Activated effector memory CD4-positive, alpha-beta T cell treated with Interleukin-2 at 50 U/mL for 16 hours (primary cell): ENCODE results near the gene RHEX.
"Not testable (repeated sequence)": the region's sequence is repeated elsewhere in the genome, so short reads cannot be mapped to it uniquely, and the experiment has no call there.

Experiments used
- DNase-seq: peaks from one replicate; pipeline ENCODE4 v3.0.0-alpha.2; 2020

The RHEX gene

GRCh38 chr1:206060844-206061243 is 7.9 kb downstream of the RHEX start:
- no peak for DNase-seq

- DNase-seq: no peak
These were observed 9.5 kb downstream of the RHEX start for GRCh38 chr1:206062464-206062863.

DNA sequence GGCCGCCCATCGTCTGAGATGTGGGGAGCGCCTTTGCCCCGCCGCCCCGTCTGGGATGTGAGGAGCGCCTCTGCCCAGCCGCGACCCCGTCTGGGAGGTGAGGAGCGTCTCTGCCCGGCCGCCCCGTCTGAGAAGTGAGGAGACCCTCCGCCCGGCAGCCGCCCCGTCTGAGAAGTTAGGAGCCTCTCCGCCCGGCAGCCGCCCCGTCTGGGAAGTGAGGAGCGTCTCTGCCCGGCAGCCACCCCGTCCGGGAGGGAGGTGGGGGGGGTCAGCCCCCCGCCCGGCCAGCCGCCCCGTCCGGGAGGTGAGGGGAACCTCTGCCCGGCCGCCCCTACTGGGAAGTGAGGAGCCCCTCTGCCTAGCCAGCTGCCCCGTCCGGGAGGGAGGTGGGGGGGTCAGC is 11.0 kb downstream of the RHEX start:
- DNase-seq: not testable (repeated sequence)

DNA sequence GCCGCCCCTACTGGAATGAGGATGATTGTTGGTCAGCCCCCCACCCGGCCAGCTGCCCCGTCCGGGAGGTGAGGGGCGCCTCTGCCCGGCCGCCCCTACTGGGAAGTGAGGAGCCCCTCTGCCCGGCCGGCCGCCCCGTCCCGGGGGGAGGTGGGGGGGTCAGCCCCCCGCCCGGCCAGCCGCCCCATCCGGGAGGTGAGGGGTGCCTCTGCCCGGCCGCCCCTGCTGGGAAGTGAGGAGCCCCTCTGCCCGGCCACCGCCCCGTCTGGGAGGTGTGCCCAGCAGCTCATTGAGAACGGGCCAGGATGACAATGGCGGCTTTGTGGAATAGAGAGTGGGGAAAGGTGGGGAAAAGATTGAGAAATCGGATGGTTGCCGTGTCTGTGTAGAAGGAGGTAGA is 11.5 kb downstream of the RHEX start:
- not testable (repeated sequence) for DNase-seq

DNA sequence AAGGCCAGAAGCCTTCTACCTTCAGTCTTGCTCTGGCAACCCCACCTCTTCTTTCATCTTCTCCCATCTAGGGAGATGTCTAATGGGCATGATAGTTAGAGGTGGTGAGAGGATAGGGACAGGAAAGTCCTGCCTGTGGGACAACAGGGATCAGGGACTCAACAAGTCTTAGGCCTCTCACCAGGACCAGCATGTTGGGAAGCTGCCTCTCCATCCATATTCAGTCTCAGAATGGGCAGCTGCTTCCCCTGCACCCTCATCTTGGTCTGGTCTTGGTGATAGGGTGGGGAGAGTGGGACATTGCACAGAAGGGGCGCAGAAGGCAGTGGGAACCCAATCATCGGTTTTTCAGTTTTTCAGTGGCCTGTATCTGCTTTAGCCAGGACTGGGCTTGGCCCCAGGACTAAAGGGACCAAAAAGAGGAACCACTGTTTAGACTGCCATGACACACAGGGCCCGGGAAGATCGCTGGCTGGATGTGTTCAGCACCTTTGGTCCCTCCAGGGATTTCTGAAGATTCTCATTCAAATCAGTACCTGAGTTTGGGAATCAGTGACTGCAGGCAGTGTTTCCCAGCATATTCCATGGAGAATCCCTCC is 12.7 kb downstream of the RHEX start:
- DNase-seq: no peak

DNA sequence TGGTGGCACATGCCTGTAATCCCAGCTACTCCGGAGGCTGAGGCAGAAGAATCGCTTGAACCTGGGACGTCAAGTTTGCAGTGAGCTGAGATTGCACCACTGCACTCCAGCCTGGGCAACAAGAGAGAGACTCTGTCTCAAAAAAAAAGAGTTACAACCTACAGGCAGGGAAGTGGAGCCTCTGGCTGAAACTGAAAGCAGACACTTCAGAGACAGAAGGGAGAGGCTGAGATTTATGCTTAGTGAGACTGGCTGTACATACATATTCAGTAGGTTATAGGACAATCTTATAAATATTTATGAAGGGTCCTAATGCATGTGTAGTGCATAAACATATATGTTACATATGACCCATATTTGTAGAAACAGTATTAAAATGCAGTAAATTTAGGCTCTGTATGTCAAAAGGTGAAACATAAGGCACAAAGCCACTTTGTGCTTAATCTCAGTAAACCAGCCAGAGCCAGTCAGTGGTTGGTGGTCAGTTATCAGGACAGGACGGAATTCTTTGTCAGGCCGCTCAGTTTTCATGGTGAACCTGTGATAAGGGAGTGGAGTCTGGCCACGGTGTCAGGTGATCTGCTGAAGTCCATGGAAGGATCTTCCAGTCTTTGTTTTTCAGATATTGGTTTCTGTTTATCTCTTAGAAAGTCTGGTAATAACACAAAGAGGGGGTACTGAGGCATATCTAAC is 13.7 kb downstream of the RHEX start:
- no peak for DNase-seq

GRCh38 chr1:206067486-206068227 is 14.7 kb downstream of the RHEX start:
- DNase-seq: no peak

GRCh38 chr1:206068314-206068713 is 15.3 kb downstream of the RHEX start:
- no peak for DNase-seq

DNA sequence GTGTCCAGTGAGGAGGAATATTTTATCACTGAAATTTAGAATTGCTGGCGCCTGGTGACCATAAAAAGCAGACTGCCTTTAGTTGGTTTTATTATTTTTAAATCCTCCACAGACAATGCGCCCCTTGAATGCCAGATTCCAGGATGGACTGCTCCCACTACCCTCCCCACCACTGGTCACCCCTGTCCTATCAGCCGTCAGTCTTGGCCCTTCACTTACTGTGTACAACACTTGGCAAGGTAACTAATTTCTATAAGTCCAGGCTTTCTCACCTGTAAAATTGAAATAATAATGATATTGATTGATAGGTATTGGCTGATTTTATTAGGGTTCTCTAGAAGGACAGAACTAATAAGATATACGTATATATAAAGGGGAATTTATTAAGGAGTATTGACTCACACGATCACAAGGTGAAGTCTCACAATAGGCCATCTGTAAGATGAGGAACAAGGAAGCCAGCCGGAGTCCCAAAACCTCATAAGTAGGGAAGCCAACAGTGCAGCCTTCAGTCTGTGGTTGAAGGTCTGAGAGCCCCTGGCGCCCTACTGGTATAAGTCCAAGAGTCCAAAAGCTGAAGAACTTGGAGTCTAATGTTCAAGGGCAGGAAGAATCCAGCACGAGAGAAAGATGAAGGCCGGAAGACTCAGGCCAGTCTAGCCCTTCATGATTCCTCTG is 17.8 kb downstream of the RHEX start:
- DNase-seq: no peak

GRCh38 chr1:206074839-206075238 is 21.9 kb downstream of the RHEX start:
- no peak for DNase-seq

DNA sequence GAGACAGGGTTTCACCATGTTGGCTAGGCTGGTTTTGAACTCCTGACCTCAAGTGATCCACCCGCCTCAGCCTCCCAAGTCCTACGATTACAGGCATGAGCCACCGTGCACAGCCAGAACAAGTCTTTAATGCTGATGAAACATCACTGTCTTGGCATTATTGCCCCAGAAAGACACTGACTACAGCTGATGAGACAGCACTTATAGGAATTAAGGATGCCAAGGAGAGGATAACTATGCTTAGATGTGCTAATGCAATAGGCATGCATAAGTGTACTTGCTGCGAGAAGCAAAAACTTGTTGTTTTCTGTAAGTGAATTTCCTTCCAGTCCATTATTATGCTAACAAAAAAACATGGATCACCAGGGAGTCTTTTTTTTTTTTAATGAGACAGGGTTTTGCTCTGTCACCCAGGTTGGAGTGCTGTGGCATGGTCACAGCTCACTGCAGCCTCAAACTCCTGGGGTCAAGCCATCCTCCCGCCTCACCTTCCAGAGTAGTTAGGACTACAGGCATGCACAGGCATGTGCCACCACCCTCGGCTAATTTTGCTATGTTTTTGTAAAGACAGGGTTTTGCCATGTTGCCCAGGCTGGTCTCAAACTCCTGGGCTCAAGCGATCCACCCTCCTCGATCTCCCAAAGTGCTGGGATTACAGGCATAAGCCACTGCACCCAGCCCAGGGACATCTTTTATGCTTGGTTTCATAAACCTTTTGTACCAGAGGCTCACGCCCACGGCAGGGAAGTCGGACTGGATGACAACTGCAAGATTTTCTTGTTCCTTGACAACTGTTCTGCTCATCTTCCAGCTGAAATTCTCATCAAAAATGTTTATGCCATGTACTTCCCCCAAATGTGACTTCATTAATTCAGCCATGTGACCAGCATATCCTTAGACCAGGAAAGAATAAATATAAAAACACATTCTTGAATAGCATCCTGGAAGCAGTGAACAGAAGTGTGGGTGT is 23.1 kb downstream of the RHEX start:
- no peak for DNase-seq

GRCh38 chr1:206079135-206079534 is 26.2 kb downstream of the RHEX start:
- no peak for DNase-seq

DNA sequence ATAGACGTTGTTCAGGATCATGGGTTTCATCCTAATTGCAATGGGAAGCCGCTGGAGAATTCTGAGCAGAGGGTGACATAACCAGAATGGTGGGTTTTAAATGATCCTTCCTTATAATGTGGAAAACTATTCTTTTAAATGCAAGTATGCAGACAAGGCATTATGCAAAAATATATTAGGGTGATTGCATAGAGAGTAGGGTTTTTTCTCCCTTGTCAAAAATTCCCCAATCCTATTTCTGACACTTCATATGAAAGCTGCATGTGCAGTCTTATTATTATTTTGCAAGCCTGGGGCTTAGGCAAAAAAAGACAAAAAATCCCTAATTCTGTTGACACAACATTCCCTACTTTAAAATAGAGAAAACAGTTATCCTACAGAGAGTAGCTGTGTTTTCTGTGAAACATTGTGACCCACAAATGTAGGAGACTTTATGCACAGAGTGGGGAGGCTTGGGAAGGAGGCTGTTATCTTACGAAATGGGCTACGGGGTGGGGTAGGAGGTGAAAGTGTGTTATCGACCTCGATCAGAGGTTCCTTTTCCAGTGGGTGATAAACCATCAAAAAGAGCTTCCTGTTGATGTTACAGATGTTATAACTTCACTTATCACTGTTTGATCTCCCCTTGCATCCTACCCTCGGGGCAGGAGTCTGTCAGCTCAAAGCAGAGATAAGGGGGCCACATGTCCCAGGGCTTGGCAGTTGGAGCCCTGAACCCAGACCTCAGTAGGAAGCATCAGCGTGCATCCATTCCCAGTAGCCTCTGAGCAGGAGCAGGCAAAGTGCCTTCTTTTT is 27.2 kb downstream of the RHEX start:
- DNase-seq: no peak

- DNase-seq: no peak
These were observed 28.9 kb downstream of the RHEX start for GRCh38 chr1:206081856-206082255.

DNA sequence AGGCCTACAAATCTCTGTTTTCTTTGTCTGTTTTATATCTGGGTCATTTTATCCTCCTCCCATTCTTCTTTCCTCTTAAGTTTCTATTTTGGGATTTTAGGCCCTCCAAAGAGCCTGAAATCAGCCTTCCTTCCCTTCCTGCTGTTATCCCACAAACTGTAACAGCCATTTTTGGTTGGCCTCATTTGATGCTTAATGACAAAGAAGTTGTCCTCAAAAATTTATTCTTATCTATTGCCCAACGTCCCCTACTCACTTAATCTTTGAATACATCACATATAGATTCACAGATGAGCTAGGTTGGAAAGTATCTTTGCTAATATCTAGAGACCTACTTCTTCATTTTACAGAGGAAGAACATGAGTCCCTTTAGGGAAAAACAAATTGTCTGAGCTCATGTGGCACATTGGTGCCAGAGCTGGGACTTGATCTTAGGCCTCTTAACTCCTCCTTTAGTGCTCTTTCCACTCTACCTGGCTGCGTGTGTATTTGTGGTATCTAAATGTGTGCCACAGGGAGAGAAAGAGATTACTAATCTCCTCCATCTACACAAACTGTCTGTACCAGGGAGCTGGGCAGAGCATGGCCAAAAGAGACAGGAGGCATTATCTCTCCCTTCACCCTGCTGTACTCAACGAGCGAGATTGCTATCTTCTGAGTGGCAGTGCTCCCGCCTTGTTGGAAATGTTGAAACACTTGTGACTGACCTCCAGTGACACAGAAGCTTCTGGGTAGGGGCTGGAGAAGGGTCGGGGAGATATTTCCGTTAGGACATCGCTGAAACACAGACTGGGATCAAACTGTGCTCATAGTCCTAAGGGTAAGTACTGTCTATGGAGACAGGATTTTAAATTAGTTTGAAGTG is 30.1 kb downstream of the RHEX start:
- no peak for DNase-seq

GRCh38 chr1:206083750-206084149 is 30.8 kb downstream of the RHEX start:
- no peak for DNase-seq

GRCh38 chr1:206087091-206087490 is 34.1 kb downstream of the RHEX start:
- no peak for DNase-seq

- DNase-seq: no peak
These were observed 36.4 kb downstream of the RHEX start for GRCh38 chr1:206089341-206089740.

GRCh38 chr1:206094024-206094423 is 41.1 kb downstream of the RHEX start:
- no peak for DNase-seq

DNA sequence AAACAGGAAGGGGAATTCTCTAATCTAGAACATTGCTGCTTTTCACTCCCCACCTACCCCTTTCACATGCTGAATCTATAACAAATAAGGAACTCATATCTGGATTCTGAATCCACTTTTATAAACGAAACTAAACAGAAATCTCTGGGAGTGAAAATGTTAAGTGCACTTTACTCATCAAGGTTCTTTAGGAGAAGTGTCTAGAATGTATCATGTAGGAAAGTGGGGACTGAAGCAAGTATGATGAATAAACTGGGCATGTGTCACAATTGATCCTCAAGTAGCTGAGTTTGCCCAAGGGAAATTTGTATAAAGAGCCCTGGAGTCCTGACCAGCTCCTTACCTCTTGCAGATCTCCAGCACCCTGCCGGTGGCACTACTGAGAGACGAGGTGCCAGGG is 44.4 kb downstream of the RHEX start:
- DNase-seq: no peak
